Epithelial cell of proximal tubule (primary cell): ENCODE measurements around the gene SULT1C3. TPM values are rescaled to one million over a fixed set of nuclear protein-coding genes. Genes with fewer than 3 reads are reported as not detected.

Experiments
- DNase-seq: peaks from one replicate; pipeline ENCODE4 v3.0.0-alpha.2; 2011; ENCODE audit warnings: low read depth
- H3K4me3 ChIP-seq: 2 replicates; pipeline ENCODE4 v1.5.1; 2011; ENCODE audit warnings: low read depth, mild to moderate bottlenecking, low read length
- total RNA-seq: library from RNA; depleted of rRNA; stranded (reverse); fragments of >200 nt; gene quantifications from 2 replicates; pipeline ENCODE4 v1.2.3, GENCODE V29; 2015
- TF ChIP-seq, protein P1 (sequence below): conservative IDR thresholded peaks from 2 replicates; pipeline ENCODE4 v1.5.1; 2012; ENCODE audit warnings: low read depth, mild to moderate bottlenecking, low read length

Gene SULT1C3
- total RNA-seq, 1 donor from 2014 or later: not detected

DNA sequence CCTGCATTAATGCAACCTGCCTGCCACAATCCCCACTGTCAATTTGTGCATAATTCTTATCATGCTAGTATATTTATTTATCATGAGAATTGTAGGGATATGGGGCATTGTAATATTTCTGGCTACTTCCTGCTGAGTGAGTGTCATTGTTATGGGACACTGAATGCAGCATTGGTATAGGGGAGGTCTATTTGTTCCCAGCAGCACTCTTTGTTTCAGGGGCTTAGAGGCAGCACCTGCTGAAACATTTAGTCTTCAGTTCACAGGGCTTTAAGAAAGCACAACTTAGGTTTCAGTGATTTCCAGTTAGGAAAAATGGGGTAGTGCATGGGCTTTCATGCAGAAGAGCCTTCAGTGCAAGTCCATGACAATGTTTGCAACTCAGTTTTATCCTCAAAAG is 23.6 kb downstream of the SULT1C3 start:
- no peak overlapping the region for H3K4me3 ChIP-seq
- TF ChIP-seq, protein P1, sequence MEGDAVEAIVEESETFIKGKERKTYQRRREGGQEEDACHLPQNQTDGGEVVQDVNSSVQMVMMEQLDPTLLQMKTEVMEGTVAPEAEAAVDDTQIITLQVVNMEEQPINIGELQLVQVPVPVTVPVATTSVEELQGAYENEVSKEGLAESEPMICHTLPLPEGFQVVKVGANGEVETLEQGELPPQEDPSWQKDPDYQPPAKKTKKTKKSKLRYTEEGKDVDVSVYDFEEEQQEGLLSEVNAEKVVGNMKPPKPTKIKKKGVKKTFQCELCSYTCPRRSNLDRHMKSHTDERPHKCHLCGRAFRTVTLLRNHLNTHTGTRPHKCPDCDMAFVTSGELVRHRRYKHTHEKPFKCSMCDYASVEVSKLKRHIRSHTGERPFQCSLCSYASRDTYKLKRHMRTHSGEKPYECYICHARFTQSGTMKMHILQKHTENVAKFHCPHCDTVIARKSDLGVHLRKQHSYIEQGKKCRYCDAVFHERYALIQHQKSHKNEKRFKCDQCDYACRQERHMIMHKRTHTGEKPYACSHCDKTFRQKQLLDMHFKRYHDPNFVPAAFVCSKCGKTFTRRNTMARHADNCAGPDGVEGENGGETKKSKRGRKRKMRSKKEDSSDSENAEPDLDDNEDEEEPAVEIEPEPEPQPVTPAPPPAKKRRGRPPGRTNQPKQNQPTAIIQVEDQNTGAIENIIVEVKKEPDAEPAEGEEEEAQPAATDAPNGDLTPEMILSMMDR: no peak
- no peak for DNase-seq

DNA sequence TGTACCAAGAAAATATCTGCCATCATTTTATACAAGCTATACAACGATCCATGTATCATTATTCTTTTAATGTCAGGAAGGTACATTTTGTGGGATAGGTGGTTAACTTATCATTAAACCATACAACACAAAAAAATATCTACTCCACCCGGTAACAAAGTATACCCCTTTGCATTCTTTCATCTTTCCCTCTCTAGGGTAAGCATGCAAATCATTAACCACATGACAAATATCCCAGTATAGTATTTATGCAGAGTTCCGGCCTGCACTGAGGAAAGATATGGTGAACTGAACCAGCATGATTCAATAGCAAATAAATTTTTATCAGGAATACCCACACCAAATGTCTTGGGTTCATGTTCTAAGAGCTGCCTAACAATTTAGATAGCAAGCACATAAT is 26.4 kb downstream of the SULT1C3 start:
- TF ChIP-seq, protein P1: no peak
- DNase-seq: no peak
- no peak overlapping the region for H3K4me3 ChIP-seq

DNA sequence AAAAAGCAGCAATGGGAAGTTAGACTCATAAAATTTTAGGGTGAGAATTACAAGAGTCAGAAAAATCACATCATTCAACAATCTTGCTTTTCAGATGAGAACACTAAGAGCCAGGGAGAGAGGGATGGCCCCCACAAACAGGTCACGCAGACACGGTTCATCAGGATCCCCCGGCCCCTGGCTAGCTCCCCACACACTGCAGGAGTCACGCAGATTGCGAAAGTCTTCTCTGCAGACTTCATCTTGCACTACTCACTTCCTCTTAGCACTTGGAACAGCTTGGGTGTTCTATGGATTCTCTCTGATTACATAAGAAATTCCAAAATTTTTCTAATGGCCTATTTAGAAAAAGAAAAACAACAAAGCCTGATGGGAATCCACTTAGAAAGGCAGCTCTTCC is 27.3 kb downstream of the SULT1C3 start:
- peak; percentile 72 for DNase-seq
- TF ChIP-seq, protein P1: no peak
- no peak overlapping the region for H3K4me3 ChIP-seq

DNA sequence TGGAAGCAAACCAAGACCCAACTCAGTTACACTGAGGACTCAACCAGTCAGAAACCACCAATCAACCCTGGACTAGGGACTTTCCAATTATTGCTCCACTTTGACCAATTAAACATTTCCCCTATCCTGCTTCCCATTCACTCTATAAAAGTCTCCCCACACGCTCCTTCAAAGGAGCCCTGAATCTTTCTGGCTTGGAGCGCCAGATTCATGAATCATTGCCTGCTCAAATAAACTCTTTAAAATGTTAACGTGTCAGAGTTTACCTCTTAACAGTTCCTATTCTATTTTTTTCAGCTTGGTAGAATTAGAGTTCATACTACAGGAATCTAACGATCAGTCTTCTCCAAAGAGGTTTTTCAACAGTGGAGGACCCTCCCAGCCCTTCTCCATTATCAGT is 28.2 kb downstream of the SULT1C3 start:
- TF ChIP-seq, protein P1: no peak
- DNase-seq: peak; percentile 94

DNA sequence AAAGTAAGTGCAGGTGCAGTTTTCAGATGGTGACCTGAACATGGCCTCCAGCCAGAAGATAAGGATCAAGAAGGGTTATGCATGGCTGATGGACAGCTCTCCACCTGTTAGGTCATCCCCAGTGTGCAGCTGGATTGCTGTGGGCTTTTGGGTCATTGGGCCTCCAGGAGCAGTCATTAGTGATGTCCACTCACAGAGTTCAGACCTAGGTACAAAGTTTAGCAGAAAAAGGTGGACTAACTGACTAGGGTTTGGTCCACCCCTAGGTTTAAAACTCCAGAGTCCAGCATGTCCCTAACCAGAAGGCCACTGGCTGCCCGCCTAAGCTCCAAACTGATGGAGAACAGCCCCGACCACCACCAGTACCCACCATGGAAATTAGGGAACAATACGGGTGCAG is 30.6 kb downstream of the SULT1C3 start:
- H3K4me3 ChIP-seq: no peak overlapping the region
- TF ChIP-seq, protein P1: no peak
- no peak for DNase-seq

More for the DNA sequence above, 28.2 kb downstream of the SULT1C3 start:
- H3K4me3 ChIP-seq: no peak overlapping the region

DNA sequence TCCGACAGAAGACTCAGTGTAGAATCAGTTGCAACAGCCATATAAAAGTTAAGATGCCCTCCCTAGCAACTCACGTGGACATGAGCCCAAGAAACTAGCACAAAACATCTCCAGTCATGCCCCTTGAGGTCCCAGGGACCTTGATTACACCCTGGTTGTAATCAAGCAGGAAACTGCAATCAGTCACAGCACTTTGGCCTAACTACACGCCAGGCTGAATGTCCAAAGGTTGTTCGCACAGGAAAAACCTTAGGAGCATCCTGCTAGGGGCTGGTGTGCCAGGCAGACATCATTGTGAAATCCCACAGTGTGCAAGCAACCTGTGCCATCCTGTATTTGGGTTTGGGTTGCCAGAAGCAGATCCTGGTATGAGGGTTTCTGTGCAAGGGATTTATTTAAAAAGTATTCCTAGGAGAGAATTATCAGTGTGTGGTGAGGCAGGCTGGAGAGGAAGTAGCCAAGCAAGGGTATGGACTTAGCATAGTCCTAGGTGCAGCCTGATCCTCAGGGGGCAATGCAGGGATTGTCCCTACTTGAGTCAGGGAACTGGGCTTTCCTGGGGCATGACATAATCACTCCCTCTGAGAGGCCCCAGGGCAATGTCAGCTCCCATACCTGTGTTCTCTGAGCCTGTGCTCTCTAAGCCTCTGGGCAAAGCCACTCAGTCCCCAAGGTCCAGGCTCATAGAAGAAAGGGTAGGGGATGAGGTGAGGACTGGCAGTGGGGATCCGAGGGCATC is 31.2 kb downstream of the SULT1C3 start:
- DNase-seq: no peak
- TF ChIP-seq, protein P1: no peak
- no peak overlapping the region for H3K4me3 ChIP-seq

DNA sequence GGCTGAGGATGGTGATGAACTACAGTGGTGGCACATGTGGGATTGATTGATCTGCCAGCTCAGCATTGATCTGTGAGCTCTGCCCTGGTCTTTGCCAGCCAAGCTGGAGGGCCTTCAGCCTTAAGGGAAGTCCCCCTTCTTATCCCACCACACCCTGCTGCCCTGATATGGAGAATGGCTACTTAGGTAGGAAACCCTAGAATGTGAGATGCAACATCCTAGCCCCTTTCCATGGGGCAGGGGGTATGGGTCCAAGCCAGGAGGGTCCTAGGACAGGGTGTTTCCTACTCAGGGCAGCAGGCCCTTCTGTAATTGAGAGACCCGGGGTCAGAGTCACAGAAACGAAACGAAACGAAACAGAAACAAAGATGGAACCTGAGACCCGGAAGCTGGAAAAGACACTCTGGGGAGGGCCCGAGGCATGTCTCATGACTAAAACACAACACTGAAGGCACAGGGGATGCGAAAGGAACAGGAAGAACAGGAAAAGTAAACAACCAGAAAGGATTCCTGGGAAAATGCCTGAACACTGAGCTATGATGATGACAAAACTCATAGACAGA is 32.0 kb downstream of the SULT1C3 start:
- DNase-seq: peak; percentile 80
- TF ChIP-seq, protein P1: no peak
- peak overlapping the region; percentile 44 for H3K4me3 ChIP-seq
